ENCODE measurements around the gene RPL22L1.

DNA sequence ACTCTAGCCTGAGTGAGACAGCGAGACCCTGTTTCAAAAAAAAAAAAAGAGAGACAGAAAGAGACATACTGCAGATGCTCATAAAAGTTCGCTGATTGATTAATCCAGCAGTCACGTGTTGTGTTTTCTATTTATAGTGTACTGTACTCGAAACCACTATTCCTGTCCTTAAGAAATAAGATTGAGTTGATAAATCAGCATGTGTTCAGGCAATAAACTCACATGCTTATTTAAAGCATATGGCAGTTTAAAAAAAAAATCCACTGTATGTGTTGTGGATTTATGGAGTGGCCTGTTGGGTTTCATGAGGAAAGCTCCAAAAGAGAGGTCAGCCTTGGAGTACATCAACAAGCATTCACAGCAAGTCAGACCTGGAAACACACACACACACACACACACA lies 17.7 kb downstream of the RPL22L1 start:
- TF ChIP-seq, protein P1, sequence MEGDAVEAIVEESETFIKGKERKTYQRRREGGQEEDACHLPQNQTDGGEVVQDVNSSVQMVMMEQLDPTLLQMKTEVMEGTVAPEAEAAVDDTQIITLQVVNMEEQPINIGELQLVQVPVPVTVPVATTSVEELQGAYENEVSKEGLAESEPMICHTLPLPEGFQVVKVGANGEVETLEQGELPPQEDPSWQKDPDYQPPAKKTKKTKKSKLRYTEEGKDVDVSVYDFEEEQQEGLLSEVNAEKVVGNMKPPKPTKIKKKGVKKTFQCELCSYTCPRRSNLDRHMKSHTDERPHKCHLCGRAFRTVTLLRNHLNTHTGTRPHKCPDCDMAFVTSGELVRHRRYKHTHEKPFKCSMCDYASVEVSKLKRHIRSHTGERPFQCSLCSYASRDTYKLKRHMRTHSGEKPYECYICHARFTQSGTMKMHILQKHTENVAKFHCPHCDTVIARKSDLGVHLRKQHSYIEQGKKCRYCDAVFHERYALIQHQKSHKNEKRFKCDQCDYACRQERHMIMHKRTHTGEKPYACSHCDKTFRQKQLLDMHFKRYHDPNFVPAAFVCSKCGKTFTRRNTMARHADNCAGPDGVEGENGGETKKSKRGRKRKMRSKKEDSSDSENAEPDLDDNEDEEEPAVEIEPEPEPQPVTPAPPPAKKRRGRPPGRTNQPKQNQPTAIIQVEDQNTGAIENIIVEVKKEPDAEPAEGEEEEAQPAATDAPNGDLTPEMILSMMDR (conservative IDR thresholded peaks at IDR 0.05; ENCODE audit: low read depth in 2 of 2): no peak
- TF ChIP-seq, protein P2, sequence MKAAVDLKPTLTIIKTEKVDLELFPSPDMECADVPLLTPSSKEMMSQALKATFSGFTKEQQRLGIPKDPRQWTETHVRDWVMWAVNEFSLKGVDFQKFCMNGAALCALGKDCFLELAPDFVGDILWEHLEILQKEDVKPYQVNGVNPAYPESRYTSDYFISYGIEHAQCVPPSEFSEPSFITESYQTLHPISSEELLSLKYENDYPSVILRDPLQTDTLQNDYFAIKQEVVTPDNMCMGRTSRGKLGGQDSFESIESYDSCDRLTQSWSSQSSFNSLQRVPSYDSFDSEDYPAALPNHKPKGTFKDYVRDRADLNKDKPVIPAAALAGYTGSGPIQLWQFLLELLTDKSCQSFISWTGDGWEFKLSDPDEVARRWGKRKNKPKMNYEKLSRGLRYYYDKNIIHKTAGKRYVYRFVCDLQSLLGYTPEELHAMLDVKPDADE (IDR thresholded peaks at IDR 0.05): no peak
- no peak for TF ChIP-seq POLR2AphosphoS5 (IDR thresholded peaks at IDR 0.05; ENCODE audit: low read depth)

All from GM23338 (cell line).